Mesendoderm (in vitro differentiated cells): ENCODE data around the gene ARHGAP26.

Experiments used
- DNase-seq: peaks from one replicate; pipeline ENCODE4 v3.0.0; 2013
- H2AK5ac ChIP-seq: 2 replicates; pipeline ENCODE4 v1.6.1; 2013; ENCODE audit warnings: low read length, inconsistent platforms
- H2BK120ac ChIP-seq: 2 replicates; pipeline ENCODE4 v1.6.1; 2013; ENCODE audit warnings: low read depth, mild to moderate bottlenecking, low read length, moderate library complexity, mixed read lengths
- H2BK15ac ChIP-seq: replicated peaks from 2 replicates; pipeline ENCODE4 v1.6.1; 2013; ENCODE audit warnings: low read depth, mild to moderate bottlenecking, moderate library complexity
- H2BK5ac ChIP-seq: 2 replicates; pipeline ENCODE4 v1.6.1; 2013; ENCODE audit warnings: low read length, inconsistent platforms
- H3K18ac ChIP-seq: 2 replicates; pipeline ENCODE4 v1.6.1; 2013; ENCODE audit warnings: mild to moderate bottlenecking, low read length, mixed read lengths
- H3K23ac ChIP-seq: one replicate; pipeline ENCODE4 v1.6.1; 2013; ENCODE audit warnings: low read length
- H3K27ac ChIP-seq: 2 replicates; pipeline ENCODE4 v1.5.1; 2013; ENCODE audit warnings: low read depth, mild to moderate bottlenecking, inconsistent platforms, low read length, moderate library complexity
- H3K27me3 ChIP-seq: 2 replicates; pipeline ENCODE4 v1.6.1; 2013; ENCODE audit warnings: low read length, control low read depth, mild to moderate bottlenecking, inconsistent platforms; ENCODE audit not compliant: insufficient read depth, poor library complexity
- H3K36me3 ChIP-seq: 2 replicates; pipeline ENCODE4 v1.6.1; 2013; ENCODE audit warnings: low read length, inconsistent platforms; ENCODE audit not compliant: control insufficient read depth, insufficient read depth
- H3K4ac ChIP-seq: one replicate; pipeline ENCODE4 v1.6.1; 2013; ENCODE audit warnings: low read depth, mild to moderate bottlenecking, low read length, moderate library complexity
- H3K4me1 ChIP-seq: 2 replicates; pipeline ENCODE4 v1.6.1; 2013; ENCODE audit warnings: low read depth, low read length, inconsistent platforms; ENCODE audit not compliant: control insufficient read depth
- H3K4me2 ChIP-seq: 2 replicates; pipeline ENCODE4 v1.6.1; 2013; ENCODE audit warnings: low read length
- H3K4me3 ChIP-seq: 2 replicates; pipeline ENCODE4 v1.5.1; 2013; ENCODE audit warnings: mild to moderate bottlenecking, low read length
- H3K56ac ChIP-seq: one replicate; pipeline ENCODE4 v1.6.1; 2013; ENCODE audit warnings: low read length
- H3K79me1 ChIP-seq: 2 replicates; pipeline ENCODE4 v1.6.1; 2013; ENCODE audit warnings: low read length, inconsistent platforms
- H3K79me2 ChIP-seq: 2 replicates; pipeline ENCODE4 v1.6.1; 2013; ENCODE audit warnings: mild to moderate bottlenecking, low read length; ENCODE audit not compliant: control insufficient read depth, insufficient read depth
- H3K9ac ChIP-seq: 2 replicates; pipeline ENCODE4 v1.6.1; 2013; ENCODE audit warnings: low read length, inconsistent platforms
- H4K5ac ChIP-seq: one replicate; pipeline ENCODE4 v1.6.1; 2013; ENCODE audit warnings: low read length
- H4K8ac ChIP-seq: one replicate; pipeline ENCODE4 v1.6.1; 2013; ENCODE audit warnings: low read depth, mild to moderate bottlenecking, control low read depth, low read length, moderate library complexity
- WGBS: extraction: QIAGEN DNeasy Blood & Tissue Kit; methylation state at CpG from one replicate; pipeline ENCODE4 v1.1.7; 2013; ENCODE audit warnings: low lambda C conversion rate, missing lambda C conversion rate; ENCODE audit not compliant: insufficient coverage; ENCODE audit errors: extremely low coverage; 5-methylcytosine and 5-hydroxymethylcytosine counted together

Gene ARHGAP26

GRCh38 chr5:142748132-142748531, 22.0 kb upstream of the ARHGAP26 start:
- Histone ChIP-seq H3K4me2 (no peak overlapping the region), H3K27me3 (peaks cover 1% of the 10 kb centered on the region), H3K4me1 (peaks cover 2% of the 10 kb centered on the region), H2AK5ac (no peak overlapping the region), H3K18ac (no peak overlapping the region), H2BK15ac (no peak overlapping the region), H4K8ac (no peak overlapping the region), H3K79me2 (no peaks in the 10 kb centered on the region), H2BK120ac (no peak overlapping the region), H3K23ac (no peak overlapping the region), H3K79me1 (no peaks in the 10 kb centered on the region), H3K4me3 (no peak overlapping the region), H4K5ac (no peak overlapping the region), H3K9ac (no peak overlapping the region), H3K27ac (no peak overlapping the region), H2BK5ac (no peak overlapping the region), H3K4ac (no peak overlapping the region), H3K56ac (no peak overlapping the region), H3K36me3 (no peaks in the 10 kb centered on the region)
- WGBS, result no CpG with 5 or more reads among the region's 1 CpG
- DNase-seq, result no peak

GRCh38 chr5:142748568-142749249, 21.5 kb upstream of the ARHGAP26 start:
- Histone ChIP-seq H3K4ac (no peak overlapping the region), H3K18ac (no peak overlapping the region), H2BK120ac (no peak overlapping the region), H4K8ac (no peak overlapping the region), H3K9ac (no peak overlapping the region), H3K4me1 (peaks cover under 1% of the 10 kb centered on the region), H3K79me2 (no peaks in the 10 kb centered on the region), H3K79me1 (no peaks in the 10 kb centered on the region), H2AK5ac (no peak overlapping the region), H4K5ac (no peak overlapping the region), H3K4me2 (no peak overlapping the region), H3K36me3 (no peaks in the 10 kb centered on the region), H2BK5ac (no peak overlapping the region), H2BK15ac (no peak overlapping the region), H3K4me3 (no peak overlapping the region), H3K23ac (no peak overlapping the region), H3K27me3 (peaks cover 1% of the 10 kb centered on the region), H3K56ac (no peak overlapping the region), H3K27ac (no peak overlapping the region)
- no CpG with 5 or more reads among the region's 2 CpGs for WGBS
- DNase-seq, result peak; percentile 63

GRCh38 chr5:142749321-142749720, 20.9 kb upstream of the ARHGAP26 start:
- H3K23ac ChIP-seq, result no peak overlapping the region
- H3K18ac ChIP-seq, result no peak overlapping the region
- H4K8ac ChIP-seq, result no peak overlapping the region
- no peak overlapping the region for H3K9ac ChIP-seq
- WGBS, result no CpG with 5 or more reads among the region's 3 CpGs
- no peak overlapping the region for H3K4me3 ChIP-seq
- no peak overlapping the region for H3K4ac ChIP-seq
- no peak overlapping the region for H3K4me2 ChIP-seq
- no peak overlapping the region for H4K5ac ChIP-seq
- H3K27me3 ChIP-seq, result peaks cover 1% of the 10 kb centered on the region
- no peak overlapping the region for H2BK15ac ChIP-seq
- H2AK5ac ChIP-seq, result no peak overlapping the region
- no peaks in the 10 kb centered on the region for H3K79me1 ChIP-seq
- DNase-seq, result peak; percentile 57
- no peaks in the 10 kb centered on the region for H3K4me1 ChIP-seq
- H3K36me3 ChIP-seq, result no peaks in the 10 kb centered on the region
- no peak overlapping the region for H3K56ac ChIP-seq
- H2BK120ac ChIP-seq, result no peak overlapping the region
- no peak overlapping the region for H2BK5ac ChIP-seq
- no peak overlapping the region for H3K27ac ChIP-seq
- H3K79me2 ChIP-seq, result no peaks in the 10 kb centered on the region

GRCh38 chr5:142753116-142753631, 17.0 kb upstream of the ARHGAP26 start:
- Histone ChIP-seq H3K27me3 (no peaks in the 10 kb centered on the region), H2BK120ac (no peak overlapping the region), H3K18ac (no peak overlapping the region), H2BK15ac (no peak overlapping the region), H3K56ac (no peak overlapping the region), H3K4me2 (no peak overlapping the region), H3K9ac (no peak overlapping the region), H3K4me3 (no peak overlapping the region), H2AK5ac (no peak overlapping the region), H3K27ac (no peak overlapping the region), H3K79me2 (no peaks in the 10 kb centered on the region), H2BK5ac (no peak overlapping the region), H3K36me3 (no peaks in the 10 kb centered on the region), H3K79me1 (no peaks in the 10 kb centered on the region), H3K23ac (no peak overlapping the region), H3K4me1 (no peaks in the 10 kb centered on the region), H3K4ac (no peak overlapping the region), H4K8ac (no peak overlapping the region), H4K5ac (no peak overlapping the region)
- no CpG with 5 or more reads among the region's 3 CpGs for WGBS
- no peak for DNase-seq

- Histone ChIP-seq H3K79me1 (no peaks in the 10 kb centered on the region), H3K4ac (no peak overlapping the region), H2BK15ac (no peak overlapping the region), H2BK5ac (no peak overlapping the region), H3K4me2 (no peak overlapping the region), H3K4me1 (no peaks in the 10 kb centered on the region), H3K18ac (no peak overlapping the region), H3K23ac (no peak overlapping the region), H3K9ac (no peak overlapping the region), H3K4me3 (no peak overlapping the region), H2BK120ac (no peak overlapping the region), H4K5ac (no peak overlapping the region), H4K8ac (no peak overlapping the region), H2AK5ac (no peak overlapping the region), H3K27ac (no peak overlapping the region), H3K79me2 (no peaks in the 10 kb centered on the region), H3K36me3 (no peaks in the 10 kb centered on the region), H3K27me3 (no peaks in the 10 kb centered on the region), H3K56ac (no peak overlapping the region)
- WGBS, result no CpG with 5 or more reads among the region's 3 CpGs
- no peak for DNase-seq
Observed at GRCh38 chr5:142754031-142754430, 16.1 kb upstream of the ARHGAP26 start.

GRCh38 chr5:142756576-142756975, 13.6 kb upstream of the ARHGAP26 start:
- Histone ChIP-seq H3K27ac (no peak overlapping the region), H3K79me1 (no peaks in the 10 kb centered on the region), H3K79me2 (no peaks in the 10 kb centered on the region), H4K8ac (no peak overlapping the region), H3K4me1 (no peaks in the 10 kb centered on the region), H3K56ac (no peak overlapping the region), H3K4me3 (no peak overlapping the region), H3K4ac (no peak overlapping the region), H3K9ac (no peak overlapping the region), H3K4me2 (no peak overlapping the region), H3K36me3 (no peaks in the 10 kb centered on the region), H3K23ac (no peak overlapping the region), H3K18ac (no peak overlapping the region), H4K5ac (no peak overlapping the region), H2BK120ac (no peak overlapping the region), H3K27me3 (no peaks in the 10 kb centered on the region), H2AK5ac (no peak overlapping the region), H2BK5ac (no peak overlapping the region), H2BK15ac (no peak overlapping the region)
- no CpG with 5 or more reads among the region's 3 CpGs for WGBS
- DNase-seq, result no peak
